Inflammatory macrophage treated with lipopolysaccharide for 1 hour (primary cell): ENCODE results near the gene PAFAH1B1.
"Not testable (repeated sequence)": the region's sequence is repeated elsewhere in the genome, so short reads cannot be mapped to it uniquely, and the experiment has no call there.

ENCODE experiments used
- DNase-seq, 2 donors: peaks; one replicate each; pipeline ENCODE4 v3.0.0-alpha.2; 2020 to 2022

The PAFAH1B1 gene

DNA sequence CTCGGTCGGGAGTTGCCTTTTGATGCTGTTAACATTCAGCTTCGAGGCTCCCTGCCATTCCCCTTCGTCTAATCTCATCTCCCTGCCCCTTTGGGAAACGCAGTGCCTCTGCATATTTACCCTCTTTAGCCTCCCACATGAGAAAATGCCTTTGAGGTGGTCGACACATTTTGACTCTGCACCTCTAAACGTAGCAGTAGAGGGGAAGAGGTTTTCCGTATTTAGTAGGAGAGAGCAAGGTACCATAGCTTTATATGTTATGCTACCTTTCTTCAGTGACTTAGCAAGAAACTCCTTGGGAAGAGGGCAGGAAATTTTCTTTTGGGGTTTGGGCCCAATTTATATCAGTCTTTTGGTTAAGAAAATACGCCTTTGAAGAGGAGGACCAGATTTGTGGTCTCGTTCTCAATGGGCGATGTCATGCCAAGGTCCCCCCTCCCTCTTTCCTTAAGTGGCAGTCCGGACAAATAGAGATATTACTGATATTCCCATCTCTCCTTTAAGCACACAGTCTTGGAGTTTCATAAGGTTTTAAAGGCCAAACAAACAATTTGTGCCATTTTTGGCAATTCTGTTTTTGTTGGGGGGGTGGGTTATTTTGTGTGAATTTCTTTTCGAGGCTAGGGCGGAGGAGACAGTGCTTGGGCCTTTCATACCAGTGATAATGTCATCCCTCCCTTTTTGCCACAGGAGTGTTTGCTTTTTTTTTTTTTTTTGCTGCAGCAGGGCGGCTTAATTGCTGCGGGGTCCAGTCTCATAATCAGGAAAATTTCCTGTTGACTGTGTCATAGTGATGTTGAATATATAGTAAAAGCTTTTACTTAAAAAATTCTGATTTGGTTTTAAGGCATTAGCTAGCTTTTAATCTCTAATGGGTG is 1.5 kb downstream of the PAFAH1B1 start:
- DNase-seq, result no peak

DNA sequence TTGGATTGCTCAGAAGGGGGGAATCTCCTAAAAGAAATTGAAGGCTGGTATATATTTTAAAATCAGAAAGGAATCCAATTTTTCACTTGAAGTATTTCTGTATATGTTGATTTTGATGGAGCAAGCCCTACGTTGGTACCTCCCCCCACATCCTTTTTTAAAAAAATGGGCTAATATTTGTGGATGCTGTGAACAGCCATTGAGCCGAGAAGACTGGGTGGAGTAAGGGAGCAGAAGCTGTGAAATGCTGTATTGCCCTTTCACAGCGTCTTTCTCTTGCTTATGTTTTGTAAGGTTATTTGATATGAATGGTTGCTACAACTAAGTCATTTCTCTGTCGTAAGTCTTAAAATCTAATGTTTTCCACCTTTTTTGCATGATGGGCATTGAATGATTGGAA is 2.3 kb downstream of the PAFAH1B1 start:
- peak in 1 of 2 donors; percentile 11 for DNase-seq

DNA sequence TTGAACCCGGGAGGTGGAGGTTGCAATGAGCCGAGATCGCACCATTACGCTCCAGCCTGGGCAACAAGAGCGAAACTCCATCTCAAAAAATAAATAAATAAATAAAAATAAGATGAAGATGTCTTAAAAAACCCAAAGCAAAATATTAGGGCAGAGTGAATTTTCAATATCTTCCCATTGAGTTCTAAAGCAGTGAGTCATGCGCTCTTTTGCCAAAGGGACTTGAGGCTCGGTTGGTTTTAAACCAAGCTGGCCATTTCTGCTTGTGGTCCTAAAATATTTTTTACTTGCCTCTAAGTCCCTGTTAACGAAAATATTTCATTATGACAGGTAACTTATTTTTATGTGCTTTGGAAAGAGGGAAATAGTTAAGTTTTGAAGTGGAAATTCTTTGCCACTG is 4.7 kb downstream of the PAFAH1B1 start:
- DNase-seq, result no peak

DNA sequence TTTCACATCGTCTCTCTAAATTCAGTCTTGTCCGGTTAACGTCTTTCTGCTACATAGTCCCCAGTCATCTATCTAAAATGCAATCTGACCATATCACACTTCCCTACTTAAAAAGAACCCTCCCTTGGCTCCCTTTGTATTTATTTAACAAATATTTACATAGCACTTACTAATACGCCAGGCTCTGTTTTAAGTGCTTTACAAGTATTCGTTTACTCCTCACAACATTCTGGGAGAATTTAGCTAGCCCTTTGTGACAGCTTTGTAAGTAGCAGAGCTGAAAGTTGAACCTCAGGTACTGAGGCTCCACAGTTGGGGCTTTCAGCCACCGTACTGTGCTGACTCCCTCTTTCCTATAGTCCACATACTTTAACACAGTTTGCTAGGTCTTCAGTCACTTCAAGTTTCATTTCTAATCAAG is 9.2 kb downstream of the PAFAH1B1 start:
- no peak for DNase-seq

DNA sequence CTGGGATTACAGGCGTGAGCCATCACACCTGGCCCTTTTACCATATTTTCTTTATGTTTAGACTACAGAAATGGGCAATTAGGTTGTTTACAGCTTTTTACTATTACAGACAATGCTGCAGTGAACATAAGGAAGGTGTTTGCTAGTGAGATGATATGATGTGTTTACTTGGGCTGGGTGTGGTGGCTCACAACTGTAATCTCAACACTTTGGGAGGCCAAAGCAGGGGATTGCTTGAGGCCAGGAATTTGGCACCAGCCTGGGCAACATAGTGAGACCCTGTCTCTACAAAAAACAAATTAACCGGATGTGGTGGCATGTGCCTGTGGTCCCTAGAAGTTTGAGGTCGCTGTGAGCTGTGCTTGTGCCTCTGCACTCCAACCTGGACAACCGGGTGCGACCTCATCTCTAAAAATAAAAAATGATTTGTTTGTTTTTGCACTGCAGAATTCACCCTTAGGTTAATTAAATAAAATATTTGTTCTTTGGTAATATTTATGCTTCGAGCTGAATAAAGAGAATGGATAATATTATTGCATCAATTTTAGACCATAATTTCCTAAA is 15.0 kb downstream of the PAFAH1B1 start:
- no peak for DNase-seq

DNA sequence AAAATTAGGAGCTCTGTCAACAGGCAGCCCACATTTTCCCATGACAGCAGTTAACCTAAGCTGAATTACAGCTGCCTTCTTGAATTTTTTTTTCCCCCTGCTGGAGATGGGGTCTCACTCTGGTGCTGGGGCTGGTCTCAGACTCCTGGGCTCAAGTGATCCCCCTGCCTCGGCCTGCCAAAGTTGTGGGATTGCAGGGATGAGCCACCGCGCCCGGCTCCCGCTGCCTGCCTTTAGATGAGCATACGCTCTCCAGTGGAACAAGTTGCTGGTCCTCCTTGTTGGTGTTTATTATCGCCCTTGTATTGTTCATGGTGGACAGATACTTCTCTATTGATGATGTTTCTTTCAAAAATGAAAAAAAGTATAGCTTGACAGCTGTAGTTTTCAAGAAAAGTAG is 15.6 kb downstream of the PAFAH1B1 start:
- no peak for DNase-seq

DNA sequence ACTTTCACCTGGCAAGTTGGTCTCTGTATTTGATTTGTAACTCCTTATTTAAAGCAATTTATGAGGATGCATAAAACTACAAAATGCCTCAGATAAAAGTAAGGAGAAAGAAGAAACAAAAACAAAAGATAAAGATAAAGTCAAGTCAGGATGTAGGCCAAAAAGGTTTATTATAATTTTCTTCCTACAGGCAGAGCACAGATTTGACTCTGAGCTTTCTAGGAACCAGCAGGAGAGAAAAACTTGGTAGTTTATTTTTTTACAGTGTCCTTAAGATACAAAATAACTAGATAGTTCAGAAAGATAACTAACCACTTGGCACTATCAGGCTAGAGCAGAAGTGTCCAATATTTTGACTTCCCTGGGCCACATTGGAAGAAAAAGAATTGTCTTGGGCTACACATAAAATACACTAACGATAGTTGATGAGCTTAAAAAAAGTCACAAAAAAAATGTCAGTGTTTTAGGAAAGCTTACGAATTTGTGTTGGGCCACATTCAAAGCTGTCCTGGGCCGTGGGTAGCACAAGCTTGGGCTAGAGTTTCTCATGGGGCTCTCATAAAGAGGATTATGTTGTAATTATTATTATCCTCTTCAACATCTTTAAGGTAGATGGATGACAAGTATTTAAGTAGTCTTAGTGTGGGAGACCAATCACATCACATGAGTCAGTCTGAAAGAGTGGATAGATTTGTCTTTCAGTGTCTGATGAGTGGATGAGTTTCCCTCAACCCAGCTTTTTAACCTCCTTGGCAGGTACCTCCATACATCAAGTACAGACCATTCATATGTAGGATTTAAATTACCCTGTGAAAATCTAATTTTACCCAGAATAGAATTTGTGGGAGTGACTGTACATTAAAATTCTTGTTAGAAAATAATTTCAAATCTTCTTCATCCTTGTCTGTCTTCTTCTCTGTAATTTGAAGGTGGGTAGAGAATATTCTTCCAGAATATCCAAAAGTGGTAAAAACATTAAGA is 17.0 kb downstream of the PAFAH1B1 start:
- no peak for DNase-seq

DNA sequence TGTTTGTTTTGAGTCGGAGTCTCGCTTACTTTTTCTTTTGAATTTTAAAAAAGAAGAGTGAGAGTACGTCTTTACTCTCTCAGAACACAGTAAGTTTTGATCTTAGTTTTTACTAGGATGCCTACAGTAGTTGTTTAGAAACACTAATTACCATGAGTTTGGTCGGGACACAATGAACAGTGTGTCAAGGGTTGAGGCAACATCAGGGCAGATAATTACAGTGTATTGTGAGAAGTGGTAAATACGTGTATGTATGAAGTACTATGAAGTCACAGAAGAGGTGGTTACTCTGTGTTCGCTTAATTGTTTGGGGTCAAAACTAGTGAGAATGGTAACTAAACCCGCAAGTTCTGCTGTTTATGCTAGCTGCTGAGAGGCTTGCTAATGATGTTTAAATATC is 18.2 kb downstream of the PAFAH1B1 start:
- no peak for DNase-seq

DNA sequence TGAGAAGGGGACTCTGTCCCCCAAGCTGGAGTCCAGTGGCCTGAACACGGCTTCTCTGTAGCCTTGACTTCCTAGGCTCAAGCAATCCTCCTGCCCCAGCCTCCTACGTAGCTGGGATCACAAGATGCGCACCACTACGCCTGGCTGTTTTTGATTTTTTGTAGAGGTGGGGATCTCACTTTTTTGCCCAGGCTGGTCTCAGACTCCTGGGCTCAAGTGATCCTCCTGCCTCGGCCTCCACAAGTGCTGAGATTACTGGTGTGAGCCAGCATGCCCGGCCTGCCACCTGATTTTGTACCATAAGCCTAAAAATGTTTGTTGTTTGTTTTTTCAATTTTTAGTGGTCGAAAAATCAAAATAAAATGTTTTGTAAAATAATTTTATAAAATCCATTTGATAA is 19.2 kb downstream of the PAFAH1B1 start:
- no peak for DNase-seq

DNA sequence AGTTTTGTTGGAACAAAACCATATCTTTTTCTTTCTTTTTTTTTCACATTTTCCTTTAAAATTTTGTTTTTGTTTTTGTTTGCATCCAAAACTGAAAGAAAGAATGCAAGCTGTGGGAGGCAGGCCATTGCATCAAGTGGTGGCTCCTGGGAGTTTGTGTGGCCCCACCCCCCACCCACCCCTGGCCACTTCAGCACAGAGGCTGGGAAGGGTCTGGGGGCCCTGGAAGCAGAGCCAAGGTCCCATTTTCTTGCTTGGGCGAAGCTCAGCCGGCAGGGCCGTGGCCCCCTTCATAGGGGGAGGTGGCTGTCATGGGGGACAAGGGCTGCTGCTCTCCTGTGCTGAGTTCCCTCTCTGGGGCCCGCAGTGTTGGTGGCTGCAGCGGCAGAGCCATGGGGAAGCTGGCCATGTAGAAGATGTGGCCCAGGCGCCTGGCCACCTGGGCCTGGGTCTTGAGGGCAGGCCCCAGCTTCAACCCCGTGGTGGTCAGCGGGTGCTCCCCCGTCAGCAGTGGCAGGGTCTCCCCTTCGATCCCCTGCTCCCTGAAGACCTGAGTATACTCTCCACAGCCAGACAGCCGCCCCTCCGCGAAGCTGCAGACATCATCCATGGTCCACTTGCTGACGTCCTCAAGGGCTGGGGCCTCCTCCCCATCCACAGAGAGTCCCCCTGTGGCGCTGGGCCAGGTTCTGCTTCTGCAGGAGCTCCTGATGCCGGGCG is 19.8 kb downstream of the PAFAH1B1 start:
- no peak for DNase-seq

DNA sequence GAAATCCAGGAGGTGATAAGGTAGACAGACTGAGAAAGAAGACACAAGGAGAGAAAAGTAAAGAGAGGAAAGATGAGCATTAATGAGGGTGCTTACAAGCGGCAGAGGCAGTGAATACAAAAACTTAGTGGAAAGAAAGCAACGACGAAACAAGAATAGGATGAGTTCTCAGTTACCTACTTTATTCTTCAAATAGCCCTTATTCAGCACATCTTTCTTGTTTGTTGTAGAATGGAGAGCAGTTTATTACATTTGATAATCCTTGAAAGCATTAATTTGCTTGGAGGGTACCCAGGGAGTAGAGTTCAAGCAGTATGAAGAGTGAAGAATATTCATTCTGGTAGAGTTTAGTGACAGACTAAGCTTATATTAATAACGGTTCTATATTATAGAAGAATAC is 22.4 kb downstream of the PAFAH1B1 start:
- no peak for DNase-seq

DNA sequence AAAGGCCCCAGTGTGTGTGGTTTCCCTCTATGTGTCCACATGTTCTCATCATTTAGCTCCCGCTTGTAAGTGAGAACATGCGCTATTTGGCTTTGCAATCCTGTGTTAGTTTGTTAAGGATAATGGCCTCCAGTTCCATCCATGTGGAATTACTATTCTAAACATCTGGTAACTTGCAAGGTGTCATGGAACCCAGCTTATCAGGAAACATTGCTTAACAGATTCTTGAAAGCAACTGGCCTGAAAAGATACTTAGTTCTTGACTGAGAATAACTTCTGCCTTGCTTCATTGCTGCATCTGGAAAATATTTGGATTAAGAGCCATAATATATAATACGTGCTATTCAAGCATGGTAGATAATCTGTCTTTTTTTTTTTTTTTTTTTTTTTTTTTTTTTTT is 27.8 kb downstream of the PAFAH1B1 start:
- DNase-seq, result no peak

DNA sequence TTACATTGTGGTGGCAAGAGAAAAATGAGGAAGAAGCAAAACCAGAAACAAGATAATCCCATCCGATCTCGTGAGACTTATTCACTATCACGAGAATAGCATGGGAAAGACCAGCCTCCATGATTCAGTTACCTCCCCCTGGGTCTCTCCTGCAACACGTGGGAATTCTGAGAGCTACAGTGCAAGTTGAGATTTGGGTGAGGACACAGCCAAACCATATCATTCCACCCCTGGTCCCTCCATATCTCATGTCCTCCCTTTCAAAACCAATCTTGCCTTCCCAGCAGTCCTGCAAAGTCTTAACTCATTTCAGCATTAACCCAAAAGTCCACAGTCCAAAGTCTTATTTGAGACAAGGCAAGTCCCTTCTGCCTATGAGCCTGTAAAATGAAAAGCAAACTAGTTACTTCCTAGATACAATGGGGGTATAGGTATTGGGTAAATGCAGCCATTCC is 28.5 kb downstream of the PAFAH1B1 start:
- peak; percentile 10 to 51 for DNase-seq

DNA sequence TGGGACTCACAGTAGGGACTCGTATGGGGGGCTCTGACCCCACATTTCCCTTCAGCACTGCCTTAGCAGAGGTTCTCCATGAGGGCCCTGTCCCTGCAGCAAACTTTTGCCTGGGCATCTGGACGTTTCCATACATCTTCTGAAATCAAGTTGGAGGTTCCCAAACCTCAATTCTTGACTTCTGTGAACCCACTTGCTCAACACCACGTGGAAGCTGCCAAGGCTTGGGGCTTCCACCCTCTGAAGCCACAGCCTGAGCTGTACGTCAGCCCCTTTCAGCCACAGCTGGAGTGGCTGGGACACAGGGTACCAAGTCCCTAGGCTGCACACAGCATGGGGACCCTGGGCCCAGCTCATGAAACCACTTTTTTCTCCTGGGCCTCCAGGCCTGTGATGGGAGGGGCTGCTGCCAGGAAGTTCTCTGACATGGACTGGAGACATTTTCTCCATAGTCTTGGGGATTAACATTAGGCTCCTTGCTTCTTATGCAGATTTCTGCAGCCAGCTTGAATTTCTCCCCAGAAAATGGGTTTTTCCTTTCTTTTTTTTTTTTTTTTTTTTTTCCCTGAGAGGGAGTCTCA is 29.4 kb downstream of the PAFAH1B1 start:
- DNase-seq, result peak; percentile 34 to 64

DNA sequence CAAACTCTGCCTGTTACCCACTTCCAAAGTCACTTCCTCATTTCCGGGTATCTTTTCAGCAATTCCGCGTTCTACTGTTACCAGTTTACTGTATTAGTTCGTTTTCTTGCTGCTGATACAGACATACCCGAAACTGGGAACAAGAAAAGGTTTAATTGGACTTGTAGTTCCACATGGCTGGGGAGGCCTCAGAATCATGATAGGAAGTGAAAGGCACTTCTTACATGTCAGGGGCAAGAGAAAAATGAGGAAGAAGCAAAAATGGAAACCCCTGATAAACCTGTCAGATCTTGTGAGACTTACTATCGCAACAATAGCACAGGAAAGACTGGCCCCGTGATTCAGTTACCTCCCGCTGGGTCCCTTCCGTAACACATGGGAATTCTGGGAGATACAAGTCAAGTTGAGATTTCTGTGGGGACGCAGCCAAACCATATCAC is 30.9 kb downstream of the PAFAH1B1 start:
- peak; percentile 77 to 90 for DNase-seq

DNA sequence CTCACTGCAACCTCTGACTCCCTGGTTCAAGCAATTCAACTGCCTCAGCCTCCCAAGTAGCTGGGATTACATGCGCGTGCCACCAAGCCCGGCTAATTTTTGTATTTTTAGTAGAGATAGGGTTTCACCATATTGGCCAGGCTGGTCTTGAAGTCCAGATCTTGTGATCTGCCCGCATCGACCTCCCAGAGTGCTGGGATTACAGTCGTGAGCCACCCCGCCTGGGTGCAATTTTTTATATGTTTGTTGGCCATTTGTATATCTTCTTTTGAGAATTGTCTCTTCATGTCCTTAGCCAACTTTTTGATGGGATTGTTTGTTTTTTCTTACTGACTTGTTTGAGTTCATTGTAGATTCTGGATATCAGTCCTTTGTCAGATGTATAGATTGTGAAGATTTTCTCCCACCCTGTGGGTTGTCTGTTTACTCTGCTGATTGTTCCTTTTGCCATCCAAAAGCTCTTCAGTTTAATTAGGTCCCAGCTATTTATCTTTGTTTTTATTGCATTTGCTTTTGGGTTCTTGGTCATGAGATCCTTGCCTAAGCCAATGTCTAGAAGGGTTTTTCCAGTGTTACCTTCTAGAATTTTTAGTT is 33.3 kb downstream of the PAFAH1B1 start:
- DNase-seq, result not testable (repeated sequence)

DNA sequence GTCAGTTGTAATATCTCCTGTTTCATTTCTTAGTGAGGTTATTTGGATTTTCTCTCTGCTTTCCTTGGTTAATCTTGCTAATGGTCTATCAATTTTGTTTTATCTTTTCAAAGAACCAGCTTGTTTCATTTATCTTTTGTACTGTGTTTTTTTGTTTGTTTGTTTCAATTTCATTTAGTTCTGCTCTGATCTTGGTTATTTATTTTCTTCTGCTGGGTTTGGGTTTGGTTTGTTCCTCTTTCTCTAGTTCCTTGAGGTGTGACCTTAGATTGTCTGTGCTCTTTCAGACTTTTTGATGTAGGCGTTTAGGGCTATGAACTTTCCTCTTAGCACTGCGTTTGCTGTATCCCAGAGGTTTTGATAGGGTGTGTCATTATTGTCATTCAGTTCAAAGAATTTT is 35.5 kb downstream of the PAFAH1B1 start:
- DNase-seq, result not testable (repeated sequence)

DNA sequence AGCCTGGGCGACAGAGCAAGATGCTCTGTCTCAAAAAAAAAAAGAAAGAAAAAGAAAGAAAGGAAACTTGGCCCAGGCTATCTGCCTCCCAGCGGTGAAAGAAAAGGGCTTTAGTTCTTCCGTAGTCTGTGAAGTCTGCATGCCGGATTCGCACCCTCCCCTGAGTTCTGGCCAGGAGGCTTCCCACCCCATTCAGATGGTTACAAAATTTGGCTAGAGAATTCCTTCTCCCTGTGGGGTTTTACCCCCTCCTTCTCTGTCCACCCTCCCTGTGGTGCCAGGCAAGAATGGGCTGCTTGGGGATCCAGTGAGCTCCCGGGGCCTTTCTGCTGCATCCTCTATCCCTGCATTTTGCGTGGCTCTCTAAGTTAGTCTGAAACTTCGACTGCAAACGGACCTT is 37.8 kb downstream of the PAFAH1B1 start:
- DNase-seq, result no peak

DNA sequence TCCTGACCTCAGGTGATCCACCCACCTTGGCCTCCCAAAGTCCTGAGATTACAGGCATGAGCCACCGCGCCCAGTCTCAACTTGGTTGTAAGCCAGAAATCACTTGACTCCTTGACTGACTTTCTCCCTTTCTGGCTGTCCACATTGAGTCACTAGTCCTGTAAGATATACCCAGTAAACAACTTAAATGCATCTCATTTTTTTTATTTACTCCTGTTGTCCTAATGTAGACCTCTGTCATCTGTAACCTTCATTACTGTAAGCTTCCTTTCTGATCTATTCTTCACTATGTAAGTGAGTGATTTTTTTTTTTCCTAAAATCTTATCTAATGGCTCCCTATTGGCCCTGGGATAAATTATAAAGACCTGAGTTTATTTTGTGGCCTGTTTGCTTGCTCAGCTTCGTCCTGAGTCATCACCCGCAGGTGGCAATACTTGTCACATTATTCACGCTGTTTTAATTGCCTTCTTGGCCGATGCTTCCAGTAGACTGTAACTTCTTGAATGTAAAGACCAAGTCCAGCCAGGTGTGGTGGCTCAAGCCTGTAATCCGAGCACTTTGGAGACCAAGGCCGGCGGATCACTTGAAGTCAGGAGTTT is 41.0 kb downstream of the PAFAH1B1 start:
- DNase-seq, result no peak

DNA sequence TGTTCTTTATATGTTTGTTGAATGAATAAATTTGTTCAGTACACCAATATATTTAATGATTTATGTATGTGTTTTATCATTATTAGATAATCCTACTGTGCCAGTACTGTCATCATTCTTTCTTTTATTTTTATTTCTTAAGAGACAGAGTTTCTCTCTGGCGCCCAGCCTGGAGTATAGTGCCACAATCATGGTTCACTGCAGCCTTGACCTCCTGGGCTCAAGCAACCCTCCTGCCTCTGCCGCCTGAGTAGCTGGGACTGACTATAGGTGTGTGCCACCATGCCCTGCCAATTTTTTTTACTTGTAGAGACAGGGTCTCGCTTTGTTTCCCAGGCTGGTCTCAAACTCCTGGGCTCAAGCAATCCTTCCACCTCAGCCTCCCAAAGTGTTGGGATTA is 41.8 kb downstream of the PAFAH1B1 start:
- no peak for DNase-seq

DNA sequence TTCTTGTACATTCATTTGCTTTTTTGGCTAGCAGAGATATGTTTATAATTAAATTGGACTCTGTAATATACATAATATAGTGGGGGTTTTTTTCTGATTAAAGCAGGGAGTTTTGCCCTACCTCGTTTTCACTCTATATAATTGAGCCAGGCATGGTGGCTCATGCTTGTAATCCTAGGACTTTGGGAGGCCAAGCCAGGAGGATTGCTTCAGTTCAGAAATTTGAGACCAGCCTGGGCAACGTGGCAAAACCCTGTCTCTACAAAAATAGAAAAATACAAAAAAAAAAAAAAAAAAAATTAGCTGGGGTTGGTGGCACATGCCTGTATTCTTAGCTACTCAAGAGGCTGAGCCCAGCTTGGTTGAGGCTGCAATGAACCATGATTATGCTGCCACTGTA is 42.2 kb downstream of the PAFAH1B1 start:
- DNase-seq, result no peak
